ENCODE measurements around the gene ZNF688. TPM values are rescaled to one million over a fixed set of nuclear protein-coding genes. Genes with fewer than 3 reads are reported as not detected.

The ZNF688 gene
- total and polyA plus RNA-seq, 10 donors, result 10.7 to 43.5 (median 24.8) TPM

GRCh38 chr16:30562021-30562420, 9.5 kb downstream of the ZNF688 start:
- intact Hi-C loops (cut with DNase I; ENCODE audit: low total_unique reads), result no loop called here
- H3K27ac ChIP-seq, result peak overlapping the region; percentile 74 to 98 (median 88)
- H3K9me3 ChIP-seq, result no peaks in the 10 kb centered on the region
- peaks cover 0 to 4% (median 0%) of the 10 kb centered on the region in 7 donors for H3K27me3 ChIP-seq (replicated peaks in 1 of 7)
- 85 to 95% (median 87%) methylated on average over 14 of the region's 14 CpGs for WGBS, 5 donors
- H3K4me3 ChIP-seq, result peak overlapping the region; percentile 22 to 76 (median 46)
- TF ChIP-seq POLR2AphosphoS5 (IDR thresholded peaks at IDR 0.05), result no peak
- TF ChIP-seq POLR2A (IDR thresholded peaks at IDR 0.05), result no peak
- no peak for TF ChIP-seq CTCF (IDR thresholded peaks at IDR 0.05 in 8 of 11, conservative IDR thresholded peaks at IDR 0.05 in 3 of 11)
- H3K4me1 ChIP-seq, result peaks cover 7 to 53% (median 26%) of the 10 kb centered on the region in 6 donors
- DNase-seq, result no peak
- no peaks in the 10 kb centered on the region for H3K36me3 ChIP-seq

GRCh38 chr16:30561089-30561816, 10.3 kb downstream of the ZNF688 start:
- H3K36me3 ChIP-seq, result peaks cover 0 to 4% (median under 1%) of the 10 kb centered on the region in 6 donors
- WGBS, 5 donors, result 7 to 24% (median 17%) methylated on average over 26 to 46 of the region's 46 CpGs
- H3K9me3 ChIP-seq, result no peaks in the 10 kb centered on the region
- DNase-seq, result peak; percentile 86
- H3K27me3 ChIP-seq (replicated peaks in 1 of 7), result peaks cover 0 to 4% (median 0%) of the 10 kb centered on the region in 7 donors
- TF ChIP-seq POLR2AphosphoS5 (IDR thresholded peaks at IDR 0.05) (peak; percentile 60 to 82 (median 76)), CTCF (IDR thresholded peaks at IDR 0.05 in 8 of 11, conservative IDR thresholded peaks at IDR 0.05 in 3 of 11) (no peak)
- peak overlapping the region; percentile 22 to 76 (median 46) for H3K4me3 ChIP-seq
- H3K27ac ChIP-seq, result peak overlapping the region; percentile 74 to 98 (median 88)
- intact Hi-C loops (cut with DNase I; ENCODE audit: low total_unique reads), result no loop called here
- peaks cover 13 to 60% (median 34%) of the 10 kb centered on the region in 6 donors for H3K4me1 ChIP-seq

- TF ChIP-seq CTCF (IDR thresholded peaks at IDR 0.05 in 8 of 11, conservative IDR thresholded peaks at IDR 0.05 in 3 of 11), result no peak
- TF ChIP-seq POLR2A (IDR thresholded peaks at IDR 0.05), result no peak
- TF ChIP-seq POLR2AphosphoS5 (IDR thresholded peaks at IDR 0.05), result no peak
- no peaks in the 10 kb centered on the region for H3K9me3 ChIP-seq
- H3K27me3 ChIP-seq (replicated peaks in 1 of 7), result peaks cover 0 to 4% (median 0%) of the 10 kb centered on the region in 7 donors
- peak overlapping the region in 3 of 8 donors; percentile 96 to 99 (median 98) for H3K27ac ChIP-seq
- no peak for DNase-seq
- peaks cover 0 to 19% (median 15%) of the 10 kb centered on the region in 6 donors for H3K36me3 ChIP-seq
- WGBS, 5 donors, result 87 to 93% (median 90%) methylated on average over 6 of the region's 6 CpGs
- intact Hi-C loops (cut with DNase I; ENCODE audit: low total_unique reads), result no loop called here
- no peak overlapping the region for H3K4me3 ChIP-seq
- peaks cover 13 to 75% (median 41%) of the 10 kb centered on the region in 6 donors for H3K4me1 ChIP-seq
Measured at GRCh38 chr16:30559690-30560089, 11.8 kb downstream of the ZNF688 start.

GRCh38 chr16:30558789-30559377, 12.6 kb downstream of the ZNF688 start:
- H3K36me3 ChIP-seq, result peaks cover 0 to 27% (median 23%) of the 10 kb centered on the region in 6 donors
- H3K9me3 ChIP-seq, result no peaks in the 10 kb centered on the region
- H3K4me1 ChIP-seq, result peaks cover 13 to 83% (median 45%) of the 10 kb centered on the region in 6 donors
- TF ChIP-seq POLR2AphosphoS5 (IDR thresholded peaks at IDR 0.05), result no peak
- no peak for TF ChIP-seq POLR2A (IDR thresholded peaks at IDR 0.05)
- no peak for TF ChIP-seq CTCF (IDR thresholded peaks at IDR 0.05 in 8 of 11, conservative IDR thresholded peaks at IDR 0.05 in 3 of 11)
- intact Hi-C loops (cut with DNase I; ENCODE audit: low total_unique reads), result no loop called here
- no peak for DNase-seq
- peaks cover 0 to 4% (median 0%) of the 10 kb centered on the region in 7 donors for H3K27me3 ChIP-seq (replicated peaks in 1 of 7)
- WGBS, 5 donors, result 83 to 91% (median 86%) methylated on average over 21 of the region's 21 CpGs
- peak overlapping the region in 7 of 8 donors; percentile 68 to 97 (median 82) for H3K4me3 ChIP-seq
- H3K27ac ChIP-seq, result peak overlapping the region; percentile 96 to 99 (median 98)

Measured in spleen (tissue), 11 donors.